Neural crest cell (in vitro differentiated cells): ENCODE results near the gene PRKAR1B. TPM values are rescaled to one million over a fixed set of nuclear protein-coding genes. Genes with fewer than 3 reads are reported as not detected.

ENCODE experiments used
- DNase-seq: peaks from one replicate; pipeline ENCODE4 v3.0.0; 2021; ENCODE audit warnings: low read depth, mixed read lengths, low spot score
- H3K27ac Mint-ChIP-seq: one replicate; pipeline ENCODE4 v1.8.0; 2021; ENCODE audit warnings: mild to moderate bottlenecking, mixed read lengths; ENCODE audit not compliant: unreplicated experiment
- H3K27me3 Mint-ChIP-seq: 2 replicates; pipeline ENCODE4 v1.8.0; 2021; ENCODE audit warnings: low read depth, mild to moderate bottlenecking, mixed read lengths
- H3K36me3 Mint-ChIP-seq: 2 replicates; pipeline ENCODE4 v1.8.0; 2021; ENCODE audit warnings: low read depth, mild to moderate bottlenecking, mixed read lengths
- H3K4me1 Mint-ChIP-seq: 2 replicates; pipeline ENCODE4 v1.8.0; 2021; ENCODE audit warnings: mixed read lengths
- H3K4me3 Mint-ChIP-seq: one replicate; pipeline ENCODE4 v1.8.0; 2021; ENCODE audit warnings: mild to moderate bottlenecking, mixed read lengths
- H3K9me3 Mint-ChIP-seq: 2 replicates; pipeline ENCODE4 v1.8.0; 2021; ENCODE audit warnings: mixed read lengths
- total RNA-seq: library from RNA; stranded (reverse); gene quantifications from 2 replicates; pipeline ENCODE4 v1.2.1, GENCODE V29; 2021
- TF ChIP-seq, protein P1 (sequence below): fragments of 200-600 bp; sonication (generic); conservative IDR thresholded peaks from 2 replicates; pipeline ENCODE4 v1.5.0; 2021; ENCODE audit warnings: antibody characterized with exemption, mild to moderate bottlenecking

The PRKAR1B gene
- total RNA-seq, 1 donor from 2014 or later = 9.5 TPM

DNA sequence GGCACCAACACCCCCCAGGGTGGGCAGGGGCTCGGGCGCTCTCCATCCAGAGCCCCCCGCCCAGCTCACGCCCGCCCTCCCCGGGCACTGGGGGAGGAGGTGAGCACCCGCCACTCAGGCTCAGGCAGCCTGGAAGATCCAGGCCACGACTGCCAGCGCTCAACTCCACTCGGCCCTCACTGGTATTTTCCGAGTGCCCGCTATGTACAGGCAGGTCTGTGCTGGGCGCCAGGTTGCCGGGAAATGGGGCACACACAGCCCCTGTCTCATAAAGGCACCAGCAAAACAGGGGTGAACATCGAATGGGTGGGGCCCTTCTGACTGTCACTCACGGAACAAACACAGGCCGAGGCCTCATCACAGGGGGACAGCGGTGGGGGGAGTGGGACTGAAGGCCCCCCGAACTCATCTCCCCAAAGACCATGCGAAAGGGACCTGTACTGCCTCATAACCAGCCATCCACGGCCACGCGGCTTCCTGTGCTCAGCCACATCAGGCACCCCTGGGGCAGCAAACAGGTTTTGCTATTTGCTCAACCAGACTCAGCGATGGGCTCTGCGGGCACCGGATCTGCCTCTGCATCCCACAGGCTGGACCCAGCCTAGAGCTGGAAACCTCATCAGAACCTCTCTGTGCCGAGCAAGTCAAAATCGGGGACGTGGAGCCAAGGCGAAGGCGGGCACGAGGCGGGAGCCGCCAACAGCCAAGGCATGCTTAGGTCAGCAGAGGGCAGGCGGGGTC lies 99.2 kb downstream of the PRKAR1B start:
- H3K4me1 Mint-ChIP-seq = no peaks in the 10 kb centered on the region
- no peak for DNase-seq
- no peak overlapping the region for H3K4me3 Mint-ChIP-seq
- peak overlapping the region; percentile 78 for H3K27ac Mint-ChIP-seq
- no peaks in the 10 kb centered on the region for H3K27me3 Mint-ChIP-seq
- H3K36me3 Mint-ChIP-seq = peaks cover 16% of the 10 kb centered on the region
- peaks cover 16% of the 10 kb centered on the region for H3K9me3 Mint-ChIP-seq
- TF ChIP-seq, protein P1, sequence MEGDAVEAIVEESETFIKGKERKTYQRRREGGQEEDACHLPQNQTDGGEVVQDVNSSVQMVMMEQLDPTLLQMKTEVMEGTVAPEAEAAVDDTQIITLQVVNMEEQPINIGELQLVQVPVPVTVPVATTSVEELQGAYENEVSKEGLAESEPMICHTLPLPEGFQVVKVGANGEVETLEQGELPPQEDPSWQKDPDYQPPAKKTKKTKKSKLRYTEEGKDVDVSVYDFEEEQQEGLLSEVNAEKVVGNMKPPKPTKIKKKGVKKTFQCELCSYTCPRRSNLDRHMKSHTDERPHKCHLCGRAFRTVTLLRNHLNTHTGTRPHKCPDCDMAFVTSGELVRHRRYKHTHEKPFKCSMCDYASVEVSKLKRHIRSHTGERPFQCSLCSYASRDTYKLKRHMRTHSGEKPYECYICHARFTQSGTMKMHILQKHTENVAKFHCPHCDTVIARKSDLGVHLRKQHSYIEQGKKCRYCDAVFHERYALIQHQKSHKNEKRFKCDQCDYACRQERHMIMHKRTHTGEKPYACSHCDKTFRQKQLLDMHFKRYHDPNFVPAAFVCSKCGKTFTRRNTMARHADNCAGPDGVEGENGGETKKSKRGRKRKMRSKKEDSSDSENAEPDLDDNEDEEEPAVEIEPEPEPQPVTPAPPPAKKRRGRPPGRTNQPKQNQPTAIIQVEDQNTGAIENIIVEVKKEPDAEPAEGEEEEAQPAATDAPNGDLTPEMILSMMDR = no peak

- Mint-ChIP-seq H3K27ac (no peak overlapping the region), H3K36me3 (peaks cover 26% of the 10 kb centered on the region), H3K9me3 (peaks cover 19% of the 10 kb centered on the region), H3K4me1 (peaks cover 1% of the 10 kb centered on the region), H3K4me3 (no peak overlapping the region), H3K27me3 (no peaks in the 10 kb centered on the region)
- TF ChIP-seq, protein P1 = no peak
- DNase-seq = no peak
These were observed 101.6 kb downstream of the PRKAR1B start for GRCh38 chr7:625376-625971.

GRCh38 chr7:623464-623863 lies 103.6 kb downstream of the PRKAR1B start:
- Mint-ChIP-seq H3K4me3 (no peak overlapping the region), H3K9me3 (peaks cover 22% of the 10 kb centered on the region), H3K36me3 (peaks cover 30% of the 10 kb centered on the region), H3K4me1 (peaks cover 6% of the 10 kb centered on the region), H3K27ac (no peak overlapping the region), H3K27me3 (no peaks in the 10 kb centered on the region)
- TF ChIP-seq, protein P1 = no peak
- DNase-seq = no peak

DNA sequence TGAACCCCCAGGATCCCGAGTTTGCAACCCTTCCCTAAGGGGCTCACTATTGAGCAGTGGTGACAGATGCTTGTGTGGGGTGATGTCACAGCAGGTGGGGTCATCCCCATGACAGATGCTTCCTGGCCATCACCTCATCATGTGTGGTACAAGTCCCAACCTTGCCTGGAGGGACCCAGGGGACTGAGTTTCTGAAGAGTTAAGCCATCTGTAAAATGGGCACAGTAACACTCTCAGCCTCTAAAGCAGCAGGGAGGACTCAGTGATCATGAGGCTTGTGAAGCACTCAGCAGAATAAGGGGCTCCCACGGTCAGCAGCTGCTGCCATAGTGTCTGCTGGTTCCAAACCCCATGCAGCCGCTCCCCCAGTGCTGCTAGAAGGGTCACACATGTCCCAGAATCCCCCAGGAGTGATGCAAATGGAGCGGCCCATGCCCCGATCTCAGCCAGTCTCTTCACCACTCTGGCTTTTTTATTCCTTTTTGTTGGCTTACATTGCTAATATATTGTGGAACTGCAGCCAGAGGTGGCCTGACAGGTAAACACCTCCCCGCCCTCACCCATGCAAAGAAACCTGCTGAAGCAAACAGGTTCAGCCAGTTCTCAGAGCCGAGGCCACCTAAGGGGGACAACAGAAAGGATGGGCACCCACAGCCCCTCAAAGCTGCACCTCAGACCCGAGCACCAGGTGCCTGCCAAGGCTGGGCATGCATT lies 105.4 kb downstream of the PRKAR1B start:
- no peak overlapping the region for H3K4me3 Mint-ChIP-seq
- H3K27ac Mint-ChIP-seq = no peak overlapping the region
- DNase-seq = no peak

DNA sequence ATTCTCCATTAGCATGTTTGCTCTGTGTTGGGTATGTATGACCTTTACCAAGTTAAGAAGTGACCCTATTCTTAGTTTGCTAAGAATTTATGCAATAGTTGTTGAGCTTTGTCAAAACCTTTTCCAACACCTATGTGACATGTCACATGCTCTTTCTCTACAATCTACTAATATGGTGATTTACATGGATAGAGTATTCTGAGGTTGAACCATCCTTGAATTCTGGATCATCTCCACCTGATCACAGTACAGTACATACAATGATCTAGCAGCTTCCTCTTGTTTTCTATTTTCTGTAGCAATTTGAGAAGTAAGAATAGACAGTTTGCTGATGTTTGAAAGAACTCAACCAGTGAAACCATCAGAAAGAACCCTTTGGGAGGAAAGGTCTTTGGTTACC lies 106.2 kb downstream of the PRKAR1B start:
- no peak overlapping the region for H3K4me3 Mint-ChIP-seq
- peaks cover 28% of the 10 kb centered on the region for H3K36me3 Mint-ChIP-seq
- H3K27me3 Mint-ChIP-seq = no peaks in the 10 kb centered on the region
- no peak for DNase-seq
- H3K4me1 Mint-ChIP-seq = peaks cover 6% of the 10 kb centered on the region
- peaks cover 20% of the 10 kb centered on the region for H3K9me3 Mint-ChIP-seq
- TF ChIP-seq, protein P1 = no peak
- H3K27ac Mint-ChIP-seq = no peak overlapping the region

More for the DNA sequence above, 105.4 kb downstream of the PRKAR1B start:
- H3K36me3 Mint-ChIP-seq = peaks cover 30% of the 10 kb centered on the region
- peaks cover 22% of the 10 kb centered on the region for H3K9me3 Mint-ChIP-seq
- H3K4me1 Mint-ChIP-seq = peaks cover 6% of the 10 kb centered on the region
- no peaks in the 10 kb centered on the region for H3K27me3 Mint-ChIP-seq
- TF ChIP-seq, protein P1 = no peak
